ENCODE measurements around the gene BICD2.

- TF ChIP-seq EZH2phosphoT487 (IDR thresholded peaks at IDR 0.05; ENCODE audit: insufficient read depth, low read depth) = no peak
- TF ChIP-seq EZH2 (IDR thresholded peaks at IDR 0.05; ENCODE audit: insufficient read depth, poor library complexity, severe bottlenecking) = no peak
Measured at GRCh38 chr9:92740009-92740408, 24.6 kb downstream of the BICD2 start.
